Body of pancreas (tissue), 4 donors: ENCODE measurements around the gene ATCAY. TPM values are rescaled to one million over a fixed set of nuclear protein-coding genes. Genes with fewer than 3 reads are reported as not detected.

Experiments used
- ATAC-seq: fragments of 150-250 bp; one replicate; pipeline ENCODE4 v1.9.1; 2016
- DNase-seq, 4 donors: peaks; one replicate each; pipeline ENCODE4 v3.0.0-alpha.2; 2019
- H3K27ac ChIP-seq, 4 donors: fragments of 200-600 bp; sonication (generic); 1 replicate in 3 of 4; 2 replicates in 1 of 4; pipeline versions ENCODE4 v1.5.1 to v1.6.1; 2016 to 2019; ENCODE audit warnings: mild to moderate bottlenecking in 1 of 4, mixed read lengths in 1 of 4, moderate library complexity in 1 of 4
- H3K27me3 ChIP-seq, 2 donors: fragments of 200-600 bp; sonication (generic); one replicate each; pipeline ENCODE4 v1.6.0; 2016; ENCODE audit warnings: mild to moderate bottlenecking in 1 of 2
- H3K36me3 ChIP-seq, 2 donors: fragments of 200-600 bp; sonication (generic); replicated peaks in 1 of 2; 2 replicates each; pipeline ENCODE4 v1.5.1; 2016; ENCODE audit warnings: low read depth in 2 of 2; ENCODE audit not compliant: insufficient read depth in 1 of 2
- H3K4me1 ChIP-seq: fragments of 200-600 bp; sonication (generic); one replicate; pipeline ENCODE4 v1.6.0; 2016
- H3K4me3 ChIP-seq, 2 donors: fragments of 200-600 bp; sonication (generic); 1 replicate in 1 of 2; 2 replicates in 1 of 2; pipeline ENCODE4 v1.5.1; 2016 to 2019
- H3K9me3 ChIP-seq, 3 donors: fragments of 200-600 bp; sonication (generic); 1 replicate in 2 of 3; 2 replicates in 1 of 3; pipeline ENCODE4 v1.5.1; 2016
- CTCF ChIP-seq, 7 experiments: fragments of 450-650 bp in 4 of 7; fragments of 200-600 bp in 3 of 7; sonication (generic) in 3 of 7; IDR thresholded peaks; one replicate each; pipeline ENCODE4 v1.5.1; 2016 to 2019; ENCODE audit warnings: antibody characterized with exemption in 7 of 7
- POLR2A ChIP-seq, 3 donors: fragments of 450-650 bp; IDR thresholded peaks; one replicate each; pipeline ENCODE4 v1.6.1; 2016; ENCODE audit warnings: antibody characterized with exemption in 3 of 3, mild to moderate bottlenecking in 2 of 3
- WGBS, 2 donors: methylation state at CpG; one replicate each; pipeline ENCODE4 v1.1.5; 2017; 5-methylcytosine and 5-hydroxymethylcytosine counted together
- intact Hi-C: fragments of 100-400 bp; cut with DNase I; formaldehyde crosslinking; loops from one replicate; pipeline ENCODE4 v1.15.1; 2023
- microRNA counts, 2 donors: library from miRNA; unstranded; fragments of <30 nt; microRNA quantifications; one replicate each; lab custom pipeline; 2017
- microRNA-seq, 2 donors: library from miRNA; unstranded; fragments of <30 nt; microRNA quantifications; one replicate each; pipeline ENCODE4, GENCODE V29; 2016; ENCODE audit warnings: borderline number of aligned reads in 2 of 2, borderline replicate concordance in 2 of 2
- small RNA-seq: library from RNA; depleted of rRNA; stranded (forward); fragments of <200 nt; gene quantifications from one replicate; pipeline ENCODE3, GENCODE V24; 2016
- total RNA-seq, 2 donors: library from RNA; depleted of rRNA; stranded (reverse); fragments of >200 nt; gene quantifications; one replicate each; pipeline ENCODE4 v1.1.0, GENCODE V29; 2016

Gene ATCAY
- total RNA-seq, 2 donors from 2014 or later, result 1.6 TPM; not detected in 1

- 84 to 86% methylated on average over 12 to 14 of the region's 14 CpGs for WGBS, 2 donors
- H3K36me3 ChIP-seq, result peaks cover 26 to 43% of the 10 kb centered on the region in 2 donors
- peaks cover 10% of the 10 kb centered on the region for H3K4me1 ChIP-seq
- H3K9me3 ChIP-seq, result no peaks in the 10 kb centered on the region
- no peak overlapping the region for H3K4me3 ChIP-seq
- H3K27me3 ChIP-seq, result no peaks in the 10 kb centered on the region
- ATAC-seq (no peak), DNase-seq (peak in 1 of 4 donors; percentile 13)
- no peak overlapping the region for H3K27ac ChIP-seq
- TF ChIP-seq POLR2A (IDR thresholded peaks at IDR 0.05), result no peak
- TF ChIP-seq CTCF (IDR thresholded peaks at IDR 0.05), result no peak
- intact Hi-C loops, result no loop called here
Measured at GRCh38 chr19:3975637-3976087, 95.2 kb downstream of the ATCAY start.

- no peak for ATAC-seq
- H3K9me3 ChIP-seq, result no peaks in the 10 kb centered on the region
- TF ChIP-seq POLR2A (IDR thresholded peaks at IDR 0.05), result no peak
- TF ChIP-seq CTCF (IDR thresholded peaks at IDR 0.05), result no peak
- DNase-seq, result peak in 3 of 4 donors; percentile 14 to 62 (median 20)
- H3K27ac ChIP-seq, result no peak overlapping the region
- WGBS, 2 donors, result 81 to 93% methylated on average over 16 to 26 of the region's 29 CpGs
- peaks cover 34 to 53% of the 10 kb centered on the region in 2 donors for H3K36me3 ChIP-seq
- intact Hi-C loops, result no loop called here
- peaks cover 7% of the 10 kb centered on the region for H3K4me1 ChIP-seq
- no peak overlapping the region for H3K4me3 ChIP-seq
- no peaks in the 10 kb centered on the region for H3K27me3 ChIP-seq
Measured at GRCh38 chr19:3976495-3977241, 96.2 kb downstream of the ATCAY start.

MicroRNA genes within 50 kb of the gene (microRNA counts, 767-probe panel; counts per million panel counts)
- 0 to 736 counts per million in 2 donors for microRNA hsa-miR-637 (lab: Ali Mortazavi, UCI)

Small RNA genes within 50 kb of the gene (microRNA-seq; reads per million reads assigned to microRNA genes)
- gene MIR637, result 0 reads per million in 2 donors

Small RNA genes within 50 kb of the gene (small RNA-seq; reads per million reads assigned to genes)
- not detected for gene RN7SL202P

Other genes starting within 250 kb of the ATCAY start
- gene PIP5K1C, start 180.2 kb upstream of the ATCAY start, total RNA-seq, result 10 to 100 TPM; 16.6 to 30.7 TPM
- 10 to 100 TPM; 15.8 to 21.4 TPM for gene TJP3, start 172.3 kb upstream of the ATCAY start, total RNA-seq
- 10 to 100 TPM; 20.0 to 35.6 TPM for gene APBA3, start 119.0 kb upstream of the ATCAY start, total RNA-seq
- gene MRPL54, start 118.0 kb upstream of the ATCAY start, total RNA-seq, result 10 to 100 TPM; 78.9 to 86.0 TPM
- not detected for gene RAX2, start 108.5 kb upstream of the ATCAY start, total RNA-seq
- gene MATK, start 94.3 kb upstream of the ATCAY start, total RNA-seq, result under 1 TPM in 1 of 2 donors, not detected in 1; 0.78 TPM
- not detected for gene ZFR2, start 11.6 kb upstream of the ATCAY start, total RNA-seq
- gene NMRK2, start 52.4 kb downstream of the ATCAY start, total RNA-seq, result not detected
- 10 to 100 TPM; 44.5 to 47.7 TPM for gene DAPK3, start 90.4 kb downstream of the ATCAY start, total RNA-seq
- 1,000 to 10,000 TPM; 1,656 to 1,704 TPM for gene EEF2, start 104.8 kb downstream of the ATCAY start, total RNA-seq
- gene PIAS4, start 127.1 kb downstream of the ATCAY start, total RNA-seq, result 10 to 100 TPM; 12.7 to 17.1 TPM
- gene ZBTB7A, start 186.2 kb downstream of the ATCAY start, total RNA-seq, result 10 to 100 TPM; 30.9 to 31.3 TPM
- 10 to 100 TPM; 56.8 to 92.0 TPM for gene MAP2K2, start 243.4 kb downstream of the ATCAY start, total RNA-seq